AG10803 (cell line): Measurements from ENCODE around the gene CALR3.
"Not testable (repeated sequence)": the region's sequence is repeated elsewhere in the genome, so short reads cannot be mapped to it uniquely, and the experiment has no call there.

Experiments
- DNase-seq: peaks from one replicate; pipeline ENCODE4 v3.0.0; 2010; ENCODE audit warnings: low read depth
- H3K4me3 ChIP-seq: 2 replicates; pipeline ENCODE4 v1.5.1; 2011; ENCODE audit warnings: mild to moderate bottlenecking, low read length, control low read depth
- TF ChIP-seq, protein P1 (sequence below): conservative IDR thresholded peaks from 2 replicates; pipeline ENCODE4 v1.5.1; 2011; ENCODE audit warnings: mild to moderate bottlenecking, low read length, control low read depth, inconsistent platforms

Gene CALR3

DNA sequence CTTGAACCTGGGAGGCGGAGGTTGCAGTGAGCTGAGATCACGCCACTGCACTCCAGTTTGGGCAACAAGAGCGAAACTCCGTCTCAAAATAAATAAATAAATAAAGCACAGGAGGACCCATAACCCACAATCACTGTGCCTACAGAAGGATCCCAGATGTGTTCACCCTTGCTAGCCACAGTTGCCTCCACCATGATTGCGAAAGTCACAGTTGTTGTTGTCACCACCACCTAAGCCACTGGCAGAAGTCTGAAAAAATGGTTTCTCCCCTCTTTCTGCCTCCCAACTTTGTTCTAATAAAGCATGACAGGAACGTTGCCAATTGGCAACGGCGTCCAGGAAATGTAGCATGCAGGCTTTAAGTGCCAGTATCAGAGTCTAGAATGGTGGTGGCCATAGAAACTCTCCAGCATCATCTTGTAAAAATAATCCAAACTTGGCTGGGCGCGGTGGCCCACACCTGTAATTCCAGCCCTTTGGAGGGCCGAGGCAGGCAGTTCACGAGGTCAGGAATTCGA, 22.0 kb downstream of the CALR3 start:
- TF ChIP-seq, protein P1, sequence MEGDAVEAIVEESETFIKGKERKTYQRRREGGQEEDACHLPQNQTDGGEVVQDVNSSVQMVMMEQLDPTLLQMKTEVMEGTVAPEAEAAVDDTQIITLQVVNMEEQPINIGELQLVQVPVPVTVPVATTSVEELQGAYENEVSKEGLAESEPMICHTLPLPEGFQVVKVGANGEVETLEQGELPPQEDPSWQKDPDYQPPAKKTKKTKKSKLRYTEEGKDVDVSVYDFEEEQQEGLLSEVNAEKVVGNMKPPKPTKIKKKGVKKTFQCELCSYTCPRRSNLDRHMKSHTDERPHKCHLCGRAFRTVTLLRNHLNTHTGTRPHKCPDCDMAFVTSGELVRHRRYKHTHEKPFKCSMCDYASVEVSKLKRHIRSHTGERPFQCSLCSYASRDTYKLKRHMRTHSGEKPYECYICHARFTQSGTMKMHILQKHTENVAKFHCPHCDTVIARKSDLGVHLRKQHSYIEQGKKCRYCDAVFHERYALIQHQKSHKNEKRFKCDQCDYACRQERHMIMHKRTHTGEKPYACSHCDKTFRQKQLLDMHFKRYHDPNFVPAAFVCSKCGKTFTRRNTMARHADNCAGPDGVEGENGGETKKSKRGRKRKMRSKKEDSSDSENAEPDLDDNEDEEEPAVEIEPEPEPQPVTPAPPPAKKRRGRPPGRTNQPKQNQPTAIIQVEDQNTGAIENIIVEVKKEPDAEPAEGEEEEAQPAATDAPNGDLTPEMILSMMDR: no peak
- no peak overlapping the region for H3K4me3 ChIP-seq
- DNase-seq: peak; percentile 34

DNA sequence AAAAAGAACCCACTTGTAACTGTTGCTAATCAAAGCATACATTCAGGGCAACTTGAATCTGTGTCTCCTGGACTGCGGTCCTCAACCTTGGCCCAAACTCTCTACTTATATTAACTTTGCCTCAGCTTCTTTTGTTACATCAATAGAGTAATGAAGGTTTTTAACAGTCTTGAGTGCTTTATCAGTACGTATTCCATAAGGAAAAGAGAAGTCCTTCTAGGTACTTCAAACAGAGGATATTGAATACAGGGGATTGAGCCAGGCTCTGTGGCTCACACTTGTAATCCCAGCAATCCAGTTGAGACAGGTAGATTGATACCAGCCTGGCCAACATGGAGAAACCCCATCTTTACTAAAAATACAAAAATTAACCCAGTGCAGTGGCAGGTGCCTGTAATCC, 23.0 kb downstream of the CALR3 start:
- TF ChIP-seq, protein P1: no peak
- DNase-seq: no peak
- H3K4me3 ChIP-seq: no peak overlapping the region

DNA sequence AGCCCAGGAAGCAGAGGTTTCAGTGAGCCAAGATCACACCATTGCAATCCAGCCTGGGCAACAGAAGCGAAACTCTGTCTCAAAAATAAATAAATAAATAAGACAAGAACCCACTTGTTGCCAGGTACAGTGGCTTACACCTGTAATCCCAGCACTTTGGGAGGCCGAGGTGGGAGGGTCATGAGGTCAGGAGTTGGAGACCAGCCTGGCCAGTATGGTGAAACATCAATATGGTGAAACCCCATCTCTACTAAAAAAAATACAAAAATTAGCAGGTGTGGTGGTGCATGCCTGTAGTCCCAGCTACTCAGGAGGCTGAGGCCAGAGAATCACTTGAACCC, 23.4 kb downstream of the CALR3 start:
- DNase-seq: not testable (repeated sequence)

DNA sequence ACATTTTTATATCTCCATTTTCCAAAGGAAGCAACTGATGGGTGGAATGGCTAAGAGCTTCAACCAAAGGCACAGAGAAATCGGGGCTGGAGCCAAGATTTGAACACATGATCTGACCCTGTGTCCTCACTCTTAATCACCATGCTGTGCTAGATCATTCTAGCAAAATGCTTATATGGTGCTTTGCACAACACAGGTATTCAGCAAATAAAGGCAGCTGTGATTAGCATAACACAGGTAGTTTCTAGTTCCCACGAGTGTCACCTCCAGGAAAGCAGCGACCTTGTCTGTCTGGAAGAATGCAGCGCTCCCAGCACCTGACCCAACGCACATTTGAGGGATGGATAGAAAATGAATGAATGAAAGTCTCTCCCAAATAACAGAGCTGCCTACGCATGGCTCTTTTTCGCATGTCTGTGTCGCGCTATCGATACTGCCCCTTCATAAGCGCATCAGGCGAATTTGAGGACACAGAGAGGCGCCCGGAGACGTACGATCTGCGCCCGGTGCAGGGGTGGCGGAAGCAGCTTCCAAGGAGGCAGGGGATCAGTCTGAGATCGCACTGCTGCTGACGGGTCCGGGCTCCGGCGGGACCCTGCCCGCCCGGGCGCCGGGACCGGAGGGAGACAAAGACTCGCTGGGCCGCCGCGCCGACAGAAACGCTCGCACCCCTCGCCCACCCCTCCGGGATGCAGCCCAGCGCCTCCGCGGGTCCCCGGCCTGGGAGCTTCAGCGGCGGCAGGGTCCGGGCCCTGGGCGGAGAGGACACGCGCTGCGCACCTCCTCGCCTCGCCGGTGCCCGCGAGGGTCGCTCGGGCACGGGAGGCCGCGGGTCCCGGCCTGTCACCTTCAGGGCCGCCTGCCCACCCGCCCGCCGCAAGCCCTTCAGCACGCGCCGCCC, 24.8 kb downstream of the CALR3 start:
- TF ChIP-seq, protein P1: no peak
- peak overlapping the region; percentile 74 for H3K4me3 ChIP-seq
- peak; percentile 53 for DNase-seq

More for the DNA sequence above, 23.4 kb downstream of the CALR3 start:
- peak overlapping the region; percentile 66 for H3K4me3 ChIP-seq

DNA sequence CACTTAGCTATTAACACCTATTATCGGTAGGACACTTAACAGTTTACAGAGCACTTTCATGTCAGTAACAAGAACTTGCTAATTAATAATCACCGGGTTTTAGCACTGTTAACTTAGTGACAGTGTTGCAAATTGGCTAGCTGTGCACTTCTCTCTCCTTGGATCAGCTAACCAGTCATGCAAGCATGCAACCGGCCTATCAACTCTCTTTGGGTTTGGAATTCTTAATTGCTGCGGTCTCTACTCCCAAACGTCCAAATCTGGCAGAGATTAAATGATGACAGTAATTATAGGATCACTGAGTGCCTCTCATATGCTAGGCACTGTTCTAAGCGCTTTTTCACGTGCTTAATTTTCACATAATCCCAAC, 25.4 kb downstream of the CALR3 start:
- H3K4me3 ChIP-seq: peak overlapping the region; percentile 74
- TF ChIP-seq, protein P1: no peak
- DNase-seq: peak; percentile 54

DNA sequence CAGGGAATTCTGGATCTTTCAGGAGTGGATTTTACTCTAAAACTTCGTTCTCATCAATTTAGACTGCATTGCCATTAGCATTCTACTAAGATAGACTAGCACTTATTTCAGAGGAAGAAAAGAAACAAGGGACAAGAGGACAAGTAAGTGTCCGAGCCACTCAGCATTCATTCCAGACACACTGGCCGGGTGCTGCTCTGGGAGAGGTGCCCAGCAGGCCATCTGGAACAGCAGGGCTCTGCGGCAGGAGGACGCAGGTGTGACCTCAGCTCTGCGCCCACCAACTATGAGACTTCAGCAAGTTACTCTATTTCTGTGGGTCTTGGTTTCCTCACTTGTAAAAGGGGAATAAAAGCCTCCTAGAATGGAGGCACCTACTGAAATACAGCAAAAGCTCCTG, 28.4 kb downstream of the CALR3 start:
- TF ChIP-seq, protein P1: no peak
- no peak overlapping the region for H3K4me3 ChIP-seq
- DNase-seq: no peak

DNA sequence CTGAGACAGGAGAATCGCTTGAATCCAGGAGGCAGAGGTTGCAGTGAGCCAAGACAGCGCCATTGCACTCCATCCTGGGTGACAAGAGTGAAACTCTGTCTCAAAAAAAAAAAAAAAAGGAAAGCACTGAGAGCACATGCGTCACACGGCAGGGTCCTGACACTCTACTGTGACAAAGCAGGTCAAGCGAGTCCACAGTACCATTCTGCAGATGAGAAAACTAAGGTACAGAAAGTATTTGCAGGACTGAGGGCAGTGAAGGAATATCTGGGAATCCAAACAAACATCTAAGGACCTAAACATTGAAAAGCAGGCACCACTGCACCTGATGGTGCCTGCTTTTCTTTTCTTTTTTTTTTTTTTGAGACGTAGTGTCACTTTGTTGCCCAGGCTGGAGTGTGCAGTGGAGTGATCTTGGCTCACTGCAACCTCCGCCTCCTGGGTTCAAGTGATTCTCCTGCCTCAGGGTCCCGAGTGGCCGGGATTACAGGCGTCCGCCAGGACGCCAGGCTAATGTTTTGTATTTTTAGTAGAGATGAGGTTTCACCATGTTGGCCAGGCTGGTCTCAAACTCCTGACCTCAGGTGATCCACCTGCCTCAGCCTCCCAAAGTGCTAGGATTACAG, 29.1 kb downstream of the CALR3 start:
- DNase-seq, H3K4me3 ChIP-seq: not testable (repeated sequence)

DNA sequence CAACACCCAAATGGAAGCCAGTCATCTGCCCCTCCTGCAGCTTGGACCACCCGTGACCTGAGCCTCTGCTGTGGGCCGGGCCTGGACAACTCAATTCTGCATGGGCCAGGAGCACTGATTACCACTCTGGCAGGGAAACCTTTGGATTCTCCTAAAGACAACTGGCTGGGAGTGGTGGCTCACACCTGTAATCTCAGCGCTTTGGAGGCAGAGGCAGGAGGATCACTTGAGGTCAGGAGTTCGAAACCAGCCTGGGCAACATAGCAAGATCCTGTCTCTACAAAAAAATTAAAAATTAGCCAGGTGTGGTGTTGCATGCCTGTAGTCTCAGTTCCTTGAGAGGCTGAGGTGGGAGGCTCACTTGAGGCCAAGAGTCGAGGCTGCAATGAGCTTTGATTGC, 30.7 kb downstream of the CALR3 start:
- DNase-seq: no peak
- TF ChIP-seq, protein P1: no peak
- no peak overlapping the region for H3K4me3 ChIP-seq
